ENCODE data around the gene PIGS.
"Not testable (repeated sequence)": the region's sequence is repeated elsewhere in the genome, so short reads cannot be mapped to it uniquely, and the experiment has no call there.

PIGS gene

GRCh38 chr17:28578246-28579195 lies 7.2 kb upstream of the PIGS start:
- DNase-seq (ENCODE audit: low spot score), result no peak

- DNase-seq (ENCODE audit: low spot score), result peak; percentile 27
Measured at GRCh38 chr17:28577466-28577824, 6.1 kb upstream of the PIGS start.

- DNase-seq (ENCODE audit: low spot score), result peak; percentile 98
Measured at GRCh38 chr17:28576758-28577465, 5.6 kb upstream of the PIGS start, which contains the start of gene ALDOC. Gene ALDOC (minus strand): TSS chr17:28576895. CDS start chr17:28575532, 1,363 bp downstream.

- not testable (repeated sequence) for DNase-seq (ENCODE audit: low spot score)
Measured at GRCh38 chr17:28576016-28576415, 4.7 kb upstream of the PIGS start.

GRCh38 chr17:28575126-28575795 lies 3.9 kb upstream of the PIGS start:
- DNase-seq (ENCODE audit: low spot score), result peak; percentile 70

GRCh38 chr17:28574526-28574925 lies 3.2 kb upstream of the PIGS start:
- DNase-seq (ENCODE audit: low spot score), result no peak

GRCh38 chr17:28573966-28574480 lies 2.7 kb upstream of the PIGS start:
- DNase-seq (ENCODE audit: low spot score), result no peak

GRCh38 chr17:28573521-28573920 lies 2.2 kb upstream of the PIGS start:
- no peak for DNase-seq (ENCODE audit: low spot score)

- no peak for DNase-seq (ENCODE audit: low spot score)
Measured at GRCh38 chr17:28573040-28573380, 1.7 kb upstream of the PIGS start.

GRCh38 chr17:28572259-28573039 lies 1.1 kb upstream of the PIGS start:
- peak; percentile 31 for DNase-seq (ENCODE audit: low spot score)

- DNase-seq (ENCODE audit: low spot score), result peak; percentile 25
Measured at GRCh38 chr17:28570716-28571360, 486 bp downstream of the PIGS start.

- DNase-seq (ENCODE audit: low spot score), result no peak
Measured at GRCh38 chr17:28569446-28569845, 1.9 kb downstream of the PIGS start.

- no peak for DNase-seq (ENCODE audit: low spot score)
Measured at GRCh38 chr17:28567604-28568003, 3.7 kb downstream of the PIGS start.

GRCh38 chr17:28563475-28563874 lies 7.8 kb downstream of the PIGS start:
- DNase-seq (ENCODE audit: low spot score), result no peak

GRCh38 chr17:28555022-28555421 lies 16.3 kb downstream of the PIGS start:
- DNase-seq (ENCODE audit: low spot score), result no peak

GRCh38 chr17:28554565-28554964 lies 16.8 kb downstream of the PIGS start:
- DNase-seq (ENCODE audit: low spot score), result no peak

GRCh38 chr17:28553000-28553505 lies 18.3 kb downstream of the PIGS start:
- DNase-seq (ENCODE audit: low spot score), result no peak

- peak; percentile 54 for DNase-seq (ENCODE audit: low spot score)
Measured at GRCh38 chr17:28552176-28552999, 18.9 kb downstream of the PIGS start, which contains the start of gene UNC119. Gene UNC119 (minus strand): TSS chr17:28552624. CDS start chr17:28552557, 67 bp downstream.

- DNase-seq (ENCODE audit: low spot score), result no peak
Measured at GRCh38 chr17:28551421-28552175, 19.7 kb downstream of the PIGS start.
